22Rv1 (cell line): ENCODE measurements around the gene DISP2.

Experiments
- CTCF ChIP-seq: fragments of 450-650 bp; IDR thresholded peaks from 2 replicates; pipeline ENCODE4 v1.5.1; 2017; ENCODE audit warnings: mild to moderate bottlenecking
- ZFX ChIP-seq: fragments of 450-650 bp; IDR thresholded peaks from 2 replicates; pipeline ENCODE4 v1.6.1; 2017; ENCODE audit warnings: antibody characterized with exemption, borderline replicate concordance

GRCh38 chr15:40330368-40330836, 27.6 kb upstream of the DISP2 start:
- TF ChIP-seq CTCF (no peak), ZFX (no peak)
